Measurements from ENCODE around the gene CMPK1. TPM values are rescaled to one million over a fixed set of nuclear protein-coding genes. Genes with fewer than 3 reads are reported as not detected.

CMPK1 gene
- total and polyA plus RNA-seq, 2 of the 8 experiments (the other 6 are each of a cell fraction or from before 2014, with no cell fraction given): 6.0 to 36.9 TPM

DNA sequence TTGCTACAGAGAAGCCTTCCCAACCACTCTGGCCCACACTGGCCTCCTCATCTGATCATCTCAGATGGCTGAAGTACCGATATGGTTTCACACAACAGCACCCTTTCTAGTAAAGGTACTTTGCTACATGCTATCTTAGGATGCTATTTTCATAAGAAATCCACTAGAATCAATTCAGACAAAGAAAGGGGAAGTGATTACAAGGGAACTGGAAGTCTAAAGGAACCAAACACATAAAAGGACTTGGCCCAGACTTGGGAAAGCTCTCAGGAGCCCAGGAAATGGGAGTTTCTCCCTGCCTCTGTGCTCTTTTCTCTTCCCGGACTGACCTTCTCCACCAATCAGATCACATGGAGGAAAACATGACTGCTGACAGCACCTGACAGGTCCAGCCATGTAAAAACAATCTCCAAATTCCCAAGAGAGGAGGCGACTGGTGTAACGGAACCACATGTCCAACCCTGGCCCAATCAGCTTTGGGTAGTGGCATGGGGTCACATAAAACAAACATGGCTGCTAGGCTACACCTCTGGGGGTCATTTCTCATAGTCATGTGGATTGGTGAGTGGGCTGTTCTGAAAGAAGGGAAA is 69.8 kb downstream of the CMPK1 start:
- Histone ChIP-seq H3K4me1 (replicated peaks in 1 of 4; ENCODE audit: control insufficient read depth in 3 of 4, insufficient read depth in 4 of 4, low read length in 3 of 4) (no peaks in the 10 kb centered on the region), H3K4me2 (ENCODE audit: insufficient read depth in 1 of 2, low read depth in 2 of 2, low read length in 2 of 2) (no peak overlapping the region), H2AFZ (ENCODE audit: low read length) (no peak overlapping the region), H3K27ac (ENCODE audit: low read depth, low read length) (no peak overlapping the region), H2BK120ac (replicated peaks; ENCODE audit: low read depth, low read length) (no peak overlapping the region), H3K9ac (replicated peaks in 1 of 4; ENCODE audit: extremely low read depth in 1 of 4, low read depth in 3 of 4, low read length in 3 of 4) (no peak overlapping the region), H4K20me1 (replicated peaks in 1 of 2; ENCODE audit: control insufficient read depth in 1 of 2, insufficient read depth in 2 of 2, low read length in 2 of 2) (no peaks in the 10 kb centered on the region), H2BK5ac (ENCODE audit: low read depth, low read length) (no peak overlapping the region), H2BK15ac (ENCODE audit: low read length) (no peak overlapping the region), H3K9me3 (ENCODE audit: insufficient read depth in 2 of 2, low read depth in 1 of 2, low read length in 1 of 2) (no peaks in the 10 kb centered on the region), H3K36me3 (ENCODE audit: control insufficient read depth in 2 of 4, insufficient read depth in 4 of 4, low read length in 3 of 4) (no peaks in the 10 kb centered on the region), H4K5ac (ENCODE audit: insufficient read length, low read depth, low read length) (no peak overlapping the region), H2AK5ac (ENCODE audit: low read depth, low read length) (no peak overlapping the region), H4K8ac (ENCODE audit: extremely low read depth, insufficient read depth, low read length) (no peak overlapping the region), H2BK20ac (ENCODE audit: low read length) (no peak overlapping the region), H3K27me3 (replicated peaks in 1 of 4; ENCODE audit: control insufficient read depth in 3 of 4, extremely low read depth in 1 of 4, insufficient read depth in 3 of 4, low read length in 3 of 4) (peaks cover 0 to 4% (median 1%) of the 10 kb centered on the region in 4 experiments; a peak in 4 of 7 replicates), H3K79me2 (ENCODE audit: control insufficient read depth in 1 of 2, insufficient read depth in 2 of 2, low read length in 2 of 2) (no peaks in the 10 kb centered on the region), H3K79me1 (ENCODE audit: low read depth, low read length) (no peaks in the 10 kb centered on the region), H2BK12ac (ENCODE audit: low read depth, low read length) (no peak overlapping the region), H3K4ac (replicated peaks; ENCODE audit: insufficient read length, low read depth, low read length) (no peak overlapping the region), H3K18ac (ENCODE audit: extremely low read depth, low read length) (no peak overlapping the region), H3K14ac (ENCODE audit: insufficient read length) (no peak overlapping the region), H3K4me3 (ENCODE audit: extremely low read depth in 1 of 4, insufficient read depth in 2 of 4, low read depth in 3 of 4, low read length in 4 of 4) (no peak overlapping the region), H3K23me2 (ENCODE audit: low read depth, low read length) (no peaks in the 10 kb centered on the region), H3K23ac (ENCODE audit: insufficient read length) (no peak overlapping the region), H3K56ac (replicated peaks; ENCODE audit: insufficient read length, low read depth, low read length) (no peak overlapping the region), H4K91ac (replicated peaks; ENCODE audit: insufficient read length, low read length) (no peak overlapping the region)
- 83% methylated on average over 4 of the region's 4 CpGs; no CpG with 5 or more reads in 1 of the 2 experiments for WGBS, 2 experiments (ENCODE audit: extremely low coverage in 1 of 2, insufficient coverage in 1 of 2, insufficient read length in 1 of 2, insufficient replicate concordance in 2 of 2, low coverage in 1 of 2, low lambda C conversion rate in 2 of 2, missing lambda C conversion rate in 1 of 2)
- DNase-seq (ENCODE audit: low read depth in 1 of 2, low spot score in 2 of 2) (no peak), FAIRE-seq (no peak)
- TF ChIP-seq SRF (IDR thresholded peaks at IDR 0.05; ENCODE audit: low read depth, low read length) (no peak), SUZ12 (IDR thresholded peaks at IDR 0.05; ENCODE audit: low read length) (no peak), HDAC2 (IDR thresholded peaks at IDR 0.05; ENCODE audit: borderline replicate concordance in 1 of 2, low read depth in 2 of 2, low read length in 2 of 2) (no peak)
- CTCF ChIA-PET (ENCODE audit: partially characterized antibody): interaction anchor here (1.0 to 4.6 kb wide), 6 partner anchors 10 to 228 kb away, joined by 4 to 33 read pairs (median 8); no protein-coding TSS in a partner anchor
- POLR2A ChIA-PET (ENCODE audit: partially characterized antibody): no interaction called here
